SU-DHL-6 (cell line): ENCODE results near the gene IFITM1.

Source experiments
- EZH2phosphoT487 ChIP-seq: fragments of 200-600 bp; sonication (generic), shearing (Covaris generic); conservative IDR thresholded peaks from 2 replicates; pipeline ENCODE4 v1.6.1; 2018; ENCODE audit warnings: mild to moderate bottlenecking, antibody characterized with exemption, low read length, moderate library complexity, mixed read lengths
- TF ChIP-seq, protein P1 (sequence below): fragments of 200-600 bp; sonication (generic); IDR thresholded peaks from one replicate; pipeline ENCODE4 v1.5.1; 2017; ENCODE audit warnings: antibody characterized with exemption, mild to moderate bottlenecking, low read length, moderate library complexity; ENCODE audit not compliant: insufficient read depth, poor library complexity, severe bottlenecking

DNA sequence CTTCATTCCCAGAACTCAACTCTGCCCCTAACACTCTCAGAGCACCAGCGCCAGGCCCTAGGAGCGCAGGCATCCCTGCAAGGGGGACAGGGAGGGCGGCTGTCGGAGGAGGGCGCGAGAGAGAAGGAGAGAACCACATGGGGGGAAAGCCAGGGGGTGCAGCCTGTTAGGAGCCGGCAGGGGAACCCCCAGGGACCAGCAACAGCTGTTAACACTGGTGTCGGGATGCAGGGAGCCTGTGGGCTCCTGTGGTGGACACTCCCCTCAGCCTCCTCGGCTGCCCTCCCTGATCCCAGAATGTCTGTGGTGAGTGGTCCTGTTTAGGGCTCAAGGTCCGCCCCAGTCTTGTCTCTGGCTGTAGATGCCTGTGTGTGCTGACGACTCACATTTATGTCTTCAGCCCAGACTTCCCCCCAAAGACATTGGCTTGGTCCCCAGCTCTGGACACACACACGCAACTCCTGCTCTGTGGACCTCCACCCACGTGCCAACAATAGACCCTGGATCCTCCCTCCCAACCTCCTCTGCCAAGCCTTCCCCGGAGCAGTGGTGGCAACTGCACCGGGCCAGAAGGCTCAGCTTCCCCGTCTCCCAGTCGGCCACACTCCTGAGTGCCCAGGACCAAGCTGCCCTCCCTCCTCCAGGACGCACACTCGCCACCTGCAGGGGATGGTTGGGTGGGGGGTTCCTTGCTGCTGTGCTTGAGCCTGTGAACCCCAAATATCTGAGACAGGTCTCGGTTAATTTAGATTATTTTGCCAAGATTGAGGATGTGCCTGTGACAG lies 13.7 kb upstream of the IFITM1 start:
- TF ChIP-seq, protein P1, sequence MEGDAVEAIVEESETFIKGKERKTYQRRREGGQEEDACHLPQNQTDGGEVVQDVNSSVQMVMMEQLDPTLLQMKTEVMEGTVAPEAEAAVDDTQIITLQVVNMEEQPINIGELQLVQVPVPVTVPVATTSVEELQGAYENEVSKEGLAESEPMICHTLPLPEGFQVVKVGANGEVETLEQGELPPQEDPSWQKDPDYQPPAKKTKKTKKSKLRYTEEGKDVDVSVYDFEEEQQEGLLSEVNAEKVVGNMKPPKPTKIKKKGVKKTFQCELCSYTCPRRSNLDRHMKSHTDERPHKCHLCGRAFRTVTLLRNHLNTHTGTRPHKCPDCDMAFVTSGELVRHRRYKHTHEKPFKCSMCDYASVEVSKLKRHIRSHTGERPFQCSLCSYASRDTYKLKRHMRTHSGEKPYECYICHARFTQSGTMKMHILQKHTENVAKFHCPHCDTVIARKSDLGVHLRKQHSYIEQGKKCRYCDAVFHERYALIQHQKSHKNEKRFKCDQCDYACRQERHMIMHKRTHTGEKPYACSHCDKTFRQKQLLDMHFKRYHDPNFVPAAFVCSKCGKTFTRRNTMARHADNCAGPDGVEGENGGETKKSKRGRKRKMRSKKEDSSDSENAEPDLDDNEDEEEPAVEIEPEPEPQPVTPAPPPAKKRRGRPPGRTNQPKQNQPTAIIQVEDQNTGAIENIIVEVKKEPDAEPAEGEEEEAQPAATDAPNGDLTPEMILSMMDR, result no peak
- no peak for TF ChIP-seq EZH2phosphoT487
